ENCODE results near the gene TRAPPC11.

Gene TRAPPC11

GRCh38 chr4:183757060-183757459 is 98.0 kb downstream of the TRAPPC11 start:
- DNase-seq, result no peak

GRCh38 chr4:183758061-183758757 is 99.1 kb downstream of the TRAPPC11 start:
- no peak for DNase-seq

- DNase-seq, result no peak
These were observed 99.8 kb downstream of the TRAPPC11 start for GRCh38 chr4:183758758-183759447.

GRCh38 chr4:183760326-183760725 is 101.2 kb downstream of the TRAPPC11 start:
- DNase-seq, result no peak

Data from amygdala (tissue), 56 donors.